ENCODE data around the gene GJB1.
"Not testable (repeated sequence)": the region's sequence is repeated elsewhere in the genome, so short reads cannot be mapped to it uniquely, and the experiment has no call there.

The GJB1 gene

DNA sequence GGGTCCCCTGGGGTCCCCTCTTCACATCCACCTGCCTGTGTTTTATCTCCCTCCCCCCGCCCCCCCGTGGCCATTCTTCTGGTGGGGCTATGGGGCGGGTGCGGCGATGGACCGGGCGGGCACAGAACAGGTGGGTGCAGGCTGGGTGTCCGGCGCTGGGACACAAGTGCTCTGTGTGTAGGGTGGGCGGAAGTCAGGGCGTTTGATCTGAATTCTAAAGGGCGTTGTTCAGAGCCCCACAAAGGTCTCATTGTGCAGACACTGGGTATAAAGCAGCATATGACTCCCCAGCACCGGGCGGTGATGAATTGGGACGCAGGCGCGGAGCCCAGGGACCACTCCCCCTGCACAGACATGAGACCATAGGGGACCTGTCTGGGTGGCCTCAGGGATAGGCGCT, at the start of gene GJB1:
Gene GJB1 (plus strand): TSS at position 296 of the 400 bp plus-strand sequence. CDS start 484 bp downstream, outside the sequence.
- DNase-seq: no peak

DNA sequence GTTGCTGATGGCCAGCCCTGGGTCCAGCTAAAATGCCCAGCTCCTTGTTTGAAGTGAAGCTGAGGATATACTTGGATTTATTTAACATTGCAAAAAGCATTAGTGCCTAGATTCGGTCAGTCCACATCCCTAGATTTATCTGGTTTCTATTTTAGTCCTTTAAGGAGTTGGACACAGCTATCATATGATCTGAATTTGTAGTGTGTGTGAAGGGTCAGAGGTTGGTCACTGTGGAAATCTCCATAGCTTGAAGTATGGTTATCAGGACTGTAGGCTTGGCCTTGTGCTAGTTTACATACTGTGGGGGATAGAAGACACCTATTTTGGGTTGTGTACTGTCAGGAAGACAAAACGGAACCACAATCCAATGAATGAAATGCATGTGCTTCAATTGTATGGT, 49.6 kb upstream of the GJB1 start:
- no peak for DNase-seq

DNA sequence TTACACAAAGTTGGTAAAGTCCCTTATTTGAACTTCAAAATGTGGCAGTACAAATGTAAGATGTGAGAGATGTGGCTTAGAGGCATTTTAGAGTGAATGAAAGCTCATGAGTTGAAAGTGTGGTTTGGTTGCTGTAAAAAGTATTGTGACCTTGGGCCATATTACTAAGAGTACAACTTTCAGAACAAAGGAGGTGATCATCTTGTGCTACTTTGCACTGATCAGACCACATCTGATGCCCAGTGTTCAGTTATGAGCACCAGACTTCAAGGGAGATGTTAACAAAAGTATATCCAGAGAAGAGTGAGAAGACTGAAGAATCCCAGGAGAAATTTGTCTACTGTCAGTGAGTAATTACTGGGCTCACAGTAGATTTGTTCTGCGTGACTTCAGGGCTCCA, 48.2 kb upstream of the GJB1 start:
- no peak for DNase-seq

DNA sequence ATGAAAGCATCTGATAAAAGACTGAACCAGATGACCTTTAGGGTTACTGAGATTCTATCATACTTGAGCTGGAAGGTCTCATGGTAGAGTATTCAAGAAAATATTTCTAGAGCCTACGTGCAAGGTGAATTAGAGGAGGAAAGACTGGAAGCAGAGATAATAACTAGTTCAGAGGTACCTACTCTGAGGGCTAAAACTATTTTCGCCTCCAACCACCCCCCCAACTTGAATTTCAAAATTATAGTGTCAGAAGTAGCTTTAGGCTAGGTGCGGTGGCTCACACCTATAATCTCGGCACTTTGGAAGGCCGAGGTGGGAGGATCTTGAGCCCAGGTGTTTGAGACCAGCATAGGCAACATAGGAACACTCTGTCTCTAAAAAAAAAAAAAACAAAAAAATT, 47.5 kb upstream of the GJB1 start:
- DNase-seq: no peak

DNA sequence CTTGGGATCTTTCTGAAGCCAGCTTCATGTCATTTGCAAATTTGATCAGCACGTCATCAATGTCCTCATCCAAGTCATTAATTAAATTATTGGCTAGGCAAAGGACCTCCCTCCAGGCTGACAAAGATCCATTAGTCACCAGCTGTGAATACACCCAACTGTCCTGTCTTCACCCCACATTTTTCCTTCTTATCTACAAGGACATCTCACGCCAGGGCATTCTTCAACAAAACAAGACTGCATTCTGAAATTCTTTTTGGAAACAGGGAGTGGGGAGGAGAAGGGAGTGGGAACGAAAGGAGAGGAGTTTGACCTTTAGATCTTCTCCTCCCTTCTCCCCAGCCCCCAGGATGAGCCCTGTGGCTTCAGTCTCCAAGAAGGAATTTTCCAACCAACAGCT, 45.7 kb upstream of the GJB1 start:
- no peak for DNase-seq

DNA sequence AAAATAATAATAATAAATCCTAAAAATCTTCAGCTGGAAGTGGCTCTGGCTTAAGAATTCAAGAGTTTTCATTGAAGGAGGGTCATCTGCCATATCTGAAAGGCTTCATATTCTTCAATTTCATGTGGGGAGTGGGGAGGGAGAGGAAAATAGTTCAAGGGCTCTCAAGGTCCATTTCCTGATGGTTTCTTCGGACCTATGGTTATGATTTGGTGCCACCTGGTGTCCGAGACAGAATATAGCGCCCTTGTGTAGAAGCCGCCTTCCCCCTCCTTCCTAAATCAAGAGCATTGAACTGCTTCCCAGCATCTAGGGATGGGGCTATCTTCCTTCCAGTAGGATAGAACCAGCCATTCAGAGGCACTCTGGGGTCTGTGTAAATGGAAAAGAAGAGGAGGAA, 44.1 kb upstream of the GJB1 start:
- peak; percentile 53 for DNase-seq

DNA sequence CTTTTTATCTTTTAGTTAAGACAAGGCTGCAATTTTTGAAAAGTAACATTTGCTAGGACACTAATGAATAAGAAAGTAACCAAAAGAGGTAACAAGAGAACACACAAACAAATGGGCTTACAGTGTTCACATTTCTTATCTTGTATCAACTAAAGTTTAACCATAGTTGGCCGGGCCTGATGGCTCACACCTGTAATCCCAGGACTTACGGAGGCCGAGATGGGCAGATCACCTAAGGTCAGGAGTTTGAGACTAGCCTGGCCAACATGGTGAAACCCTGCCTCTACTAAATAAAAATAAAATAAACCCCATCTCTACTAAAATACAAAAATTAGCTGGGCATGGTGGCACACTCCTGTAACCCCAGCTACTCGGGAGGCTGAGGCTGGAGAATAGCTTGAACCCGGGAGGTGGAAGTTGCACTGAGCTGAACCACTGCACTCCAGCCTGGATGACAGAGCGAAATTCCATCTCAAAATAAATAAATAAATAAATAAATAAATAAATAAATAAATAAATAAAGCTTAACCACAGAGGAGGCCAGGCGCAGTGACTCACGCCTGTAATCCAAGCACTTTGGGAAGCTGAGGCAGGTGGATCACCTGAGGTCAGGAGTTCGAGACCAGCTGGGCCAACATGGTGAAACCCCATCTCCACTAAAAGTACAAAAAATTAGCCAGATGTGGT, 42.3 kb upstream of the GJB1 start:
- not testable (repeated sequence) for DNase-seq

DNA sequence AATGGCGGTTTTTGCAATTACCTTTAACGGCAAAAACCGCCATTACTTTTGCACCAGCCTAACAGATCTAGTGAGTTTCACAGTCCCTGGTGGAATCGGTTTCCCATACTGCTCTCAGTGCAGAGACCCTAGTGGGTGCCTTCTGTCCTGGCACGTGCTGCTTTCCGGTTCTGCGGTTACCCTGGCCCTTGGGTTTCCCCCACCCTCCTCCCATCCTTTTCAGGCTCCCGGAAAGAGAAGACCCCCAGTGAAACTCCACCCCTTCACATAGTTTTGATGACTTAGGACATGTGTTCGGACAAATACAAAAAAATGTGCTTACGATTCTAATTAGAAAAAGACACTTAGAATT, 41.5 kb upstream of the GJB1 start:
- peak; percentile 35 for DNase-seq

DNA sequence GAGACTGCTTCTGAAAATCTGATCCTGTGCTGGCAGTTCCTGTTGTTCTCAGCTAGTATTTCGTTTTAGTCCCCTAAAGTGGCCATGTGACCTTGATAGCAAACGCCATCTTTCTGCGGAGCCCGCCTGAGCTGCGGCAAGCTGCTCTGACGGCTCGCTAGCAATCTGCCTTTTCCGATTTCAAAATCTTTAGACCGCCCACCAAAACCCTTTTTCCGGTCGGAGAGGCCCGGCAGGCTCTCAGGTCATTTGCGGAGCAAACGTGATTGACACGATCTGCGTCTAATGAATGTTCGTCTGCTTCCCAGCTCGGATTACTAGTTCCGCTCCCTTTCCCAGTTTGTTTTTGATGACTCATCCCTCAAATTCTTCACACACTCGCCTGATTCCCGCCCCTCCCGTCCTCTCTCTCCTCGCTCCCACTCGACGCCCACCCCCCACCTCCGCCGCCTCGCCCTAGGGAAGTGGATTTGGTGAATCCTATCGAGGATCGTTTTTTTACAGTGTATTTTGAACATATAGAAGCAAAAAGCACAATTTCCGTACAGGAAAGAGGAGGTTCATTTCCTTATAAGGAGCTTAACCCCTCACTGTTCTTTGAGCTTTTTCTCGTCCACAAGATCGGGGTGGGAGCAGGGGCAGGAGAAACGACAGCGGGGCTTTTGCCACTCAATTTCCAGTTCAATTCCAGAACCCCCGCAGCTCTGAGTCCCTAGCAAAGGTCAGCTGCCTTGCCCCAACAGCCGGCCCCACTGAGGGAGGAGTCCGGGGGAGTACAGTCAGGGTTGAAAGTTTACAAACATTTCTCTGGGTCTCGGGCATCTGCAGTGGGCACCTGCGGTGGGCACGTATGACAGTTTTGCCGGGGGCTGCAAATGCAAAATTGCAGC, 40.9 kb upstream of the GJB1 start:
- peak; percentile 91 for DNase-seq

DNA sequence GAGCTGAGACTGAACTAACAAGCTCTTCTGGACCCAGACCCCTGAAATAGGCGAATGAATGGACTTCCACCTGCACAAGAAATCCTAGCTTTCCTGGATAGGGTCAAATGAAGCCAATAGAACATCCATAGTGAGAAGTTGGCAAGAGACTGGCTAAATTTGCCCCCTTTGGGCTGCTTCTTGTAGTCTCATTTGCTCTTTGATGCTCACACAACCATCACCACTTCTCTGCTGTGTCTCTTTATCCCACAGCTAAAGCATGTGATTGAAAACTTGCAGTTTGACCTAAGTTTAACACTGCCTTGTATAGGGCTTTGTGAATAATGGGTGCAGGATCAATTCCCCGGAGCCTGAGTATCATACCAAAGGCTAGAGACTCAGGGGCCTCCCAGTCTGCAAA, 40.2 kb upstream of the GJB1 start:
- no peak for DNase-seq

DNA sequence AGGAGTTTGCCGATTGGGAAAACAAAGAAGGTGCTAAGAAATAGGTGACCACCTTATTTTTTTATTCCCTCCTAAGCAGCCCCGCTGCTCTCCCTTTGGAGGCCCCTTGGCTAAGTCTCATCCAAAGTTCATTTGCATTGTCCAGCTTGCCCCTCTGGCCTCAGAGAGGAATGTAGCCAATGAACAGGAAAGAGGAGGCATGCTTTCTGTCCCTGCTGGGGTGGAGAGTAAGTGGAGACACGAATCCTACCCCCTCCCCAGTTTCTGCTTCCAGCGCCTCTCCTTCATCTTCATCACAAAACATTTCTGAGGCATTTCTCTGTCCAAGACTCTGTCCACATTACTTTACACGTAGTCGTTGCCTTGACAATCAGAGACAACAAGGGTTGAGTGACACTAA, 39.7 kb upstream of the GJB1 start:
- DNase-seq: peak; percentile 31

DNA sequence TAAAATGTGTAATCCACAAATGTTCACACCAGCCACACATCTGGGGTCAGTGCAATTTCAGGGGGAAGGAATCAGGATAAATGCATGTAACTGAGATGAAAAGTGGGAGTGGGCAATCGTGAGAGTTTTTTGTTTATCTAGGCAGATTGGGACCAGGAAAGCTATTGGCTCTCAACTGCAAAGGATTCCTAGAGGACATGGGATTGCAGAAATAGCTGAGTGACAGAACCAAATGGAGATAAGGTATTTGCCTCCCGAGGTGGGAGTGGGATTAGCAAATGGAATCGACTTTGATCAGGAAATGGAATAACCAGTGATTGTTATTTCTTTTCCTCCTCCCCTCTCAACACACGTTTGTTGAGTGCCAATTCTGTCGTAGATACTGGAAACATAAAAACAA, 38.9 kb upstream of the GJB1 start:
- no peak for DNase-seq

DNA sequence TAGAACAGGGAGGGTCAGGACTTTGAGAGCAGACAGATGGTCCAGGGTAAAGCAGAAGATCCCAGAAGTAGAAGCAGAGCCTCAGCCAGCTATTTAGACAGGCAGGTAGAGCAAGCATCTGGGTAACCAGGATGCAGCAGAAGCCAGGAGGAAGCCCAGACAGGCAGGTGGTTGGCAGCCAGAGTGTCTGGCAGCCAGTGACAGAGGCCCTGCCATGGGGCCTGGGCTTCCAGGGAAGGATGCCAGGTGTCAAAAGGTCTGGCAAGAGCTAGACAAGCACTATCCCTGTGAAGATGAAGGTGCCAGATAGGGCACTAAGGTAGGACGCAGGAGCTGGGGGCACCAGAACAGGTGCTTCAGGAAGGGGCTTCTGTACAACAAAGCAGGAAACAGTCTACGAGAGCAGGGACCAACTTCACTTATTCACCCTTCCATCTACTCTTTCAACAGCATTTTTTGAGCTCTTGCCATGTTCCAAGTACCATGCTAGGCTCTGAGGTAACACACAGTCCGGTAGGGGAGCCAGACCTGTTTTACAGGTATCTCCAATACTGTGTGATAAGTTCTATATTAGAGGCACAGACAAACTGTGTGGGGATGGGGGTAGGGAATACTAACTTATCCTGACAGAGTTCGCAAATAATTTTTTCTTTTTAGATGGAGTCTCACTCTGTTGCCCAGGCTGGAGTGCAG, 38.1 kb upstream of the GJB1 start:
- DNase-seq: no peak

DNA sequence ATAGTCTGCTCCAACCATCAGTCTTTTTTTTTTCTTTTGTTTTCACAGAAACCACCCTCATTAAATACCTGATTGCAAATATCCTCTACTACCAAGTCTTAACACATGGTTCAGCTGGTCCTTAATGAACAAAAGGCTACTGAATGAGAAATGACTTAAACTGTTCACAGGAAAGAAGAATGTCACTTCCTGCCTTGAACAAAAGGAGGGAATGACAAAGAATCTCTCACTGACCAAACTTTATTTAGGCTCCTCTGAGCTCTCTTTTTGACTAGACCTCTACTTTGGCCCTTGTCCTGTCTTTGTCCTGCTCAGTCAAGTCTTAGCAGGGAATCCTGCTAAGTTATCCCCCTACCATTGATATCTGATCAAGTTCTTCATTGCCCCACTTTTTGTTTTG, 31.8 kb upstream of the GJB1 start:
- DNase-seq: no peak

DNA sequence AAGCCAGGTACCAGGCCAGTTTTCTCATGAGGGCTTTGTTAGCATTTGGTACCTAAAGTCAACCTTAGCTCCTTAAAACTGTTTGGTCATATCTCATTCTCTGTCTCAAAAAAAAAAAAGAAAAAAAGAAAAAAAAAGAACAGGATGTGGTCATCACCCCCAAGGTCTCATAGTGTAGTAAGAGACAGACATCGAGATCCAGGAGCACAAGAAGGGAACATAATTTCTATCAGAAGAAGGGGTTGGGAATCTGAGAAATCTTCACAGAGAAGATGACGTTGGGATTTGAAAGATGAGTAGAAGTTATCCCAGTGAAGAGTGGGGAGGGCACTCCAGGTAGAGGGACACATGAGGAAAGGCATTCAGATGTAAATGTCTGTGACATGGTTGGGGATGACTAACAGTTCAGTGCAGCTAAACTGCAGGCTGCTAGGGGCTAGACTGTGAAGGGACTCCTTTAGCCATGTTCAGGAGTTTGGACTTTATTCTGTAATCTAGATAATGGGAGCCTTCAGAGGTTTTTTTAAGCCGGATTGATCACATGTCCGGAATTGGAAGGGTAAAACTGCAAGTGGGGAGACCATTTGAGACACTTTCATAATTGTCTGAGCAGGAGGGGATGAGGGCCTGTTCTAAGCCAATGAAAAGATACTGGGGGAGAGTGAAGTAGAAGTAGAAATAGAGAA, 26.9 kb upstream of the GJB1 start:
- DNase-seq: no peak

DNA sequence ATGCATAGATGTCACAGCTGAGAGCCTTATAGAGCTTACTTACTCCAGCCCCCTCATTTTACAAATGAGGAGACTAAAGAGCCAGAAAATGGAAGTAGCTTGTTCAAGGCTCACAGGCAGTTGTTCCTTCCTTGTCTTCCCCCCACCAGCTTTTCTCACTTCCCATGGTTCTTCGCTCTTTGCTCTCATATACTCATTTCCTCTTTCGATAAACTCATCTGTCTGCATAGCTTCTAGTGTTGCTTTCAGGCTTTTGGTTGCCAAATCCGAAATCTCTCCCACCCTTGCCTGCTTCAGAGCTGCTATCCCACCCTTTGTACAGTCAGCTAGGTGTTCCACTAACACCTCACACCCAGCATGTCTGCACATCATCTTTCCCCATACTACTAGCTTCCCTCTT, 25.0 kb upstream of the GJB1 start:
- DNase-seq: no peak

DNA sequence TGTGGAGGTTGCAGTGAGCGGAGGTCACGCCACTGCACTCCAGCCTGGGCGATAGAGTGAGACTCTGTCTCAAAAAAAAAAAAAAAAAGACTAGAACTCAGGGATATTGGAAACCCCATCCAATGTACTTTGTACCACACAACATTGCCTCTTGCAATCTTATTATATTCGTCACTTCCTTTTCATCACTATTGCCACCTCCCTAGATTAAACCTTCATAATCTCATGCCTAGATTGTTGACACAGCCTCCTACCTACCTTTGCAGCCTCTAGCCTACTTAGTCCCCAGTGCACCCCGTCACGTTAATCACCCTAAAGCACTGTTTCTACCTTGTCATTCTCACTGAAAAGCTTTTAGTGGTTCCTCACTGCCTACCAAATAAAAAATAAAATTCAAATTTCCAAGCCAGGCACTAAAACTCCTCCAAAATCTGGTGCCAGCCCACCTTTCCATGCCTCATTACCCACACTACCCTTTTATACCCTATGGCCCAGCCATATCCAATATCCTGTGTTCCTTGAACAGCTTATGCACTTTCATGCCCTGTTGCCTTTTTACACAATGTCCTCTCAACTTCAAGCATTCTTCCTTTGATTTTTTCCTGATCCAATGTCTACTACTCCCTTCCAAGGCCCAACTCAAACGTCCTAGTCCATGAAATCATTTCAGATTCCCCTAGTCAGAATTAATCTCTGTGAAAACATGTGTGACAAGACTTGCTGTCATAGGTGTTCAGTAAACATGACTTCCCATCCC, 23.6 kb upstream of the GJB1 start:
- DNase-seq: no peak

DNA sequence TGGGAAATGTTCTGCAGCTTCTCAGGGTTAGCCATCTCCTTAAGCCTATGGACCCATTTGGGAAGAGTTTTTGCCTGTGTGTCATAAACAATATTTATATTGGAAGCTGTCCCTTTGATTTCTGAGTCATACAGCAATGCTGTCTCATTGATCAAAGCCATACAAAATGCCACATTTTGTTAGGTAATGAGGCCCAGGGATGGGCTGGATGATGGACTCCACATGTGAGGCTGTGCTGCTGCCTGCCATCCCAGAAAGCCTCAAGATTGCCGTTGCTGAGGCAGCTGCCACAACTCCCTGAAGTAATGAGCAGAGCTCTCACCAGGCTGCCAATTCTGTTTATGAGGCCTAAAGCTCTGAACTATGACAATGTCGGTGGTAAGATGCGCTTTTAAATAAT, 12.2 kb upstream of the GJB1 start:
- no peak for DNase-seq

DNA sequence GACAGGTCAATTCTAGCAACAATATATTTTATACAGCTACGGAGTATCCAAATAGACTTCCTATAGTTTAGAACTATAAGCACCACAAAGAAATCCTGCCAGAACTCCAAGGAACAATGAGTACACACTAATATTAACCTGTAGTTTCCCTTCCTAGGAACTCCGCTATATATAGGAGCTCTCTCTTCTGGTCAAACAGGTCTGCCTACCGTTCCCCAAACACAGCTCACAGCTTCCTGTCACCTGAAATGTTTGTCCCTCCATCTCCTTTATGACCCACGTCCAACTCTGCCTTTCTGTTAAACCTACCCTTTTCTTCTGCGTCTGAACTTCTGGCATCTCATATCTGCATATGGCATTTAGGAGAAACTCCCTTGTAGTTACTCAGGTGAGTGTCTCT, 10.5 kb upstream of the GJB1 start:
- no peak for DNase-seq

DNA sequence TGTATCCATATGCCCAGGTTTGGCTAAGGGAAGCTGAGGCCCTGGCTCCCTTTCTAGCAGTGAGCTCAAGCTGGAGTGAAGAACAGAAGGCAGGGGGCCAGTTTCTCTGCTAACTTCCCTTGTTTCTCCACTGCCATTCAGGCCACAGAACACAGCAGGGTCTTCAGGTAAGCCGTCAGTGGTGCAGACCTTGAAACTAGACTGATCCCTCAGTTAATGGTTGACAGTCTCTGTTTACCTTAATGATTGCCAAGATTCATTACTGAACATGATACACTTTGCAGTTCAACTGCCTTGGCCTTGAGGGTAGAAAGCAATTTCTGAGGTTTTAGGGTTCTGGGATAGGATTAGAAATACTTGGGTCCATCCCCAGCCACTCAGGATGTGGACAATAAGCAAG, 8.9 kb upstream of the GJB1 start:
- no peak for DNase-seq

DNA sequence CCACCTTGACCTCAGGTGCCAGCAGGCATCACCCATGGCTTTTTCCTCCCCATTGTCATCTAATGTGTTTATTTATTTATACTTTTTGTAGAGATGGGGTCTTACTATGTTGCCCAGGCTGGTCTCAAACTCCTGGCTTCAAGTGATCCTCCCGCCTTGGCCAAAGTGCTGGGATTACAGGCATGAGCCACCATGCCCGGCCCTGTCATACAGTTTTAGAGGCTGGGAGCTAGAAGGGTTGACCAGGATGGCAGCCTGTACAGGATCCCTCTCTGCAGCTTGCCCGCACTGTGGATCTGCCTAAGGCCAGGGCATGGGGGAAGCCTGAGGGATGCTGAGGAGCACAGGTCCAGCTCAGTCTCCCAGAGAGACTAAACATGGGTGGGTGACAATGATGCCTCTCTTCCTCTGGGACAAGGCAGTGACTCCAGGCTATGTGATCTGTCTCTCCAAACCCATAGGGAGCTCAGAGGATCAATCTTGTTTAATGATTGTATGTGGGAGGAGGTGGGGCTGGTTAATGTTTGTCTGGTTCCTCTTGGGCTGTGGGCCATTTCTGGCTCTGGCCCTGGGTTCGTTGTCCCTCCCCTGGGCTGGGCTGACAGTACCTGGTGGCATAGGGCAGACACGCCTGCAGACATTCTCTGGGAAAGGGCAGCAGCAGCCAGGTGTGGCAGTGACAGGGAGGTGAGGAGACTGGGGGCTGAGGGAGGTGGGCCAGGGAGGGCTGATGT, 8.3 kb upstream of the GJB1 start:
- DNase-seq: no peak

Data from left hindlimb (tissue), 1 donor.